MCF 10A (cell line): Measurements from ENCODE around the gene B4GALT1. TPM values are rescaled to one million over a fixed set of nuclear protein-coding genes. Genes with fewer than 3 reads are reported as not detected.

Experiments
- BruUV-seq: library from RNA; stranded (reverse); fragments of 400-500 nt; replicated peaks from 2 replicates; lab custom pipeline; 2021; lab: Mats Ljungman, UMichigan
- CTCF ChIA-PET: fragments of 300-600 bp; sonication (Branson Sonifier 250); formaldehyde crosslinking; extraction: SDS; loops from one replicate; lab custom pipeline; 2021; ENCODE audit warnings: antibody characterized with exemption, inconsistent platforms; lab: Yijun Ruan, JAX
- POLR2A ChIA-PET: fragments of 300-600, 350-650 bp; sonication (Branson Sonifier 250); formaldehyde crosslinking; extraction: SDS; loops from one replicate; lab custom pipeline; 2020; ENCODE audit warnings: antibody characterized with exemption, inconsistent platforms; lab: Yijun Ruan, JAX
- DNase-seq: peaks from one replicate; pipeline ENCODE4 v3.0.0-alpha.2; 2018; ENCODE audit not compliant: unreplicated experiment
- H3K27ac Mint-ChIP-seq: one replicate; pipeline ENCODE4 v1.8.0; 2022; ENCODE audit warnings: mild to moderate bottlenecking, low read depth, mixed read lengths; ENCODE audit not compliant: unreplicated experiment
- H3K27me3 Mint-ChIP-seq: one replicate; pipeline ENCODE4 v1.8.0; 2022; ENCODE audit warnings: mixed read lengths; ENCODE audit not compliant: insufficient read depth, unreplicated experiment
- H3K36me3 Mint-ChIP-seq: one replicate; pipeline ENCODE4 v1.8.0; 2022; ENCODE audit warnings: mild to moderate bottlenecking, moderate library complexity, mixed read lengths; ENCODE audit not compliant: insufficient read depth, unreplicated experiment
- H3K4me1 Mint-ChIP-seq: one replicate; pipeline ENCODE4 v1.8.0; 2022; ENCODE audit warnings: mixed read lengths; ENCODE audit not compliant: insufficient read depth, unreplicated experiment
- H3K4me3 Mint-ChIP-seq: one replicate; pipeline ENCODE4 v1.8.0; 2022; ENCODE audit warnings: mild to moderate bottlenecking, moderate library complexity, mixed read lengths; ENCODE audit not compliant: unreplicated experiment
- H3K9me3 Mint-ChIP-seq: one replicate; pipeline ENCODE4 v1.8.0; 2022; ENCODE audit warnings: mixed read lengths; ENCODE audit not compliant: unreplicated experiment
- CTCF ChIP-seq: fragments of 200-600 bp; IDR thresholded peaks from one replicate; pipeline ENCODE4 v1.8.0; 2022; ENCODE audit warnings: antibody characterized with exemption, mild to moderate bottlenecking; ENCODE audit not compliant: unreplicated experiment
- intact Hi-C: fragments of 100-400 bp; cut with micrococcal nuclease; formaldehyde crosslinking; loops from 2 replicates; pipeline ENCODE4 v1.14.1; 2022
- total RNA-seq: library from RNA; stranded (reverse); gene quantifications from 2 replicates; pipeline ENCODE4 v1.2.3, GENCODE V29; 2022

The B4GALT1 gene
- total RNA-seq, 1 experiment from 2014 or later, result 184 TPM

GRCh38 chr9:33197279-33198152 lies 30.4 kb upstream of the B4GALT1 start:
- ChIA-PET POLR2A (interaction anchor here (0.7 kb wide), 1 partner anchor 10 kb away, joined by 3 read pairs; no protein-coding TSS in a partner anchor), CTCF (interaction anchor here (0.6 to 1.0 kb wide), 3 partner anchors 9 to 1574 kb away, joined by 3 to 4 read pairs (median 3); no protein-coding TSS in a partner anchor)
- Mint-ChIP-seq H3K27me3 (no peaks in the 10 kb centered on the region), H3K4me1 (peaks cover 7% of the 10 kb centered on the region), H3K4me3 (no peak overlapping the region), H3K36me3 (no peaks in the 10 kb centered on the region), H3K27ac (no peak overlapping the region), H3K9me3 (no peaks in the 10 kb centered on the region)
- DNase-seq, result no peak
- intact Hi-C loops, result no loop called here
- no TSS peak for BruUV-seq
- TF ChIP-seq CTCF, result no peak

GRCh38 chr9:33196736-33197135 lies 29.6 kb upstream of the B4GALT1 start:
- ChIA-PET POLR2A (interaction anchor here (0.7 kb wide), 1 partner anchor 9 kb away, joined by 3 read pairs; no protein-coding TSS in a partner anchor), CTCF (interaction anchor here (0.6 to 0.7 kb wide), 2 partner anchors 17 to 1573 kb away, joined by 3 to 4 read pairs; no protein-coding TSS in a partner anchor)
- Mint-ChIP-seq H3K4me1 (peaks cover 7% of the 10 kb centered on the region), H3K36me3 (no peaks in the 10 kb centered on the region), H3K27me3 (no peaks in the 10 kb centered on the region), H3K9me3 (no peaks in the 10 kb centered on the region), H3K4me3 (no peak overlapping the region), H3K27ac (no peak overlapping the region)
- intact Hi-C loops, result no loop called here
- BruUV-seq, result no TSS peak
- no peak for TF ChIP-seq CTCF
- DNase-seq, result no peak

- no TSS peak for BruUV-seq
- intact Hi-C loops, result no loop called here
- DNase-seq, result peak; percentile 70
- POLR2A ChIA-PET, result interaction anchor here (0.6 to 2.6 kb wide), 5 partner anchors 8 to 40 kb away, joined by 3 to 10 read pairs (median 8); no protein-coding TSS in a partner anchor
- TF ChIP-seq CTCF, result no peak
- Mint-ChIP-seq H3K27ac (no peak overlapping the region), H3K36me3 (no peaks in the 10 kb centered on the region), H3K4me3 (no peak overlapping the region), H3K27me3 (no peaks in the 10 kb centered on the region), H3K4me1 (peaks cover 7% of the 10 kb centered on the region), H3K9me3 (no peaks in the 10 kb centered on the region)
- CTCF ChIA-PET, result interaction anchor here (0.7 to 1.2 kb wide), 3 partner anchors 16 to 35 kb away, joined by 3 to 4 read pairs (median 3); no protein-coding TSS in a partner anchor
Observed at GRCh38 chr9:33193818-33194217, 26.7 kb upstream of the B4GALT1 start.
